ENCODE measurements around the gene ZNF860. TPM values are rescaled to one million over a fixed set of nuclear protein-coding genes. Genes with fewer than 3 reads are reported as not detected.

ZNF860 gene
- total RNA-seq, 2 experiments from 2014 or later: 20.3 to 22.2 TPM

- TF ChIP-seq EZH2phosphoT487 (IDR thresholded peaks at IDR 0.05; ENCODE audit: borderline replicate concordance, low read depth, low read length): no peak
- TF ChIP-seq, protein P1, sequence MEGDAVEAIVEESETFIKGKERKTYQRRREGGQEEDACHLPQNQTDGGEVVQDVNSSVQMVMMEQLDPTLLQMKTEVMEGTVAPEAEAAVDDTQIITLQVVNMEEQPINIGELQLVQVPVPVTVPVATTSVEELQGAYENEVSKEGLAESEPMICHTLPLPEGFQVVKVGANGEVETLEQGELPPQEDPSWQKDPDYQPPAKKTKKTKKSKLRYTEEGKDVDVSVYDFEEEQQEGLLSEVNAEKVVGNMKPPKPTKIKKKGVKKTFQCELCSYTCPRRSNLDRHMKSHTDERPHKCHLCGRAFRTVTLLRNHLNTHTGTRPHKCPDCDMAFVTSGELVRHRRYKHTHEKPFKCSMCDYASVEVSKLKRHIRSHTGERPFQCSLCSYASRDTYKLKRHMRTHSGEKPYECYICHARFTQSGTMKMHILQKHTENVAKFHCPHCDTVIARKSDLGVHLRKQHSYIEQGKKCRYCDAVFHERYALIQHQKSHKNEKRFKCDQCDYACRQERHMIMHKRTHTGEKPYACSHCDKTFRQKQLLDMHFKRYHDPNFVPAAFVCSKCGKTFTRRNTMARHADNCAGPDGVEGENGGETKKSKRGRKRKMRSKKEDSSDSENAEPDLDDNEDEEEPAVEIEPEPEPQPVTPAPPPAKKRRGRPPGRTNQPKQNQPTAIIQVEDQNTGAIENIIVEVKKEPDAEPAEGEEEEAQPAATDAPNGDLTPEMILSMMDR (conservative IDR thresholded peaks at IDR 0.05; ENCODE audit: low read length): no peak
- DNase-seq (ENCODE audit: low spot score): no peak
- Histone ChIP-seq H3K36me3 (ENCODE audit: insufficient read depth, low read length) (peaks cover 55% of the 10 kb centered on the region), H3K79me2 (ENCODE audit: insufficient read depth, low read depth, low read length) (peaks cover 95% of the 10 kb centered on the region), H3K4me1 (ENCODE audit: insufficient read depth, low read length, poor library complexity, severe bottlenecking) (peaks cover 88% of the 10 kb centered on the region), H2AFZ (ENCODE audit: low read length) (no peak overlapping the region), H3K4me2 (ENCODE audit: low read length) (peak overlapping the region; percentile 88), H4K20me1 (ENCODE audit: insufficient read depth, low read length) (no peaks in the 10 kb centered on the region), H3K4me3 (ENCODE audit: low read depth, low read length, poor library complexity, severe bottlenecking) (peak overlapping the region; percentile 91), H3K9me3 (ENCODE audit: low read length) (no peaks in the 10 kb centered on the region; the same call in 1 of the 2 replicates), H3K27ac (ENCODE audit: low read depth, low read length, poor library complexity, severe bottlenecking) (peak overlapping the region; percentile 88), H3K9me2 (ENCODE audit: insufficient read depth, low read length) (no peaks in the 10 kb centered on the region)
- BruUV-seq (replicated peaks): no TSS peak
- CTCF ChIA-PET (ENCODE audit: unreplicated experiment): interaction anchor here (1.4 kb wide), 1 partner anchor 15 kb away, joined by 5 read pairs; no protein-coding TSS in a partner anchor
- intact Hi-C loops (cut with micrococcal nuclease; ENCODE audit: unreplicated experiment): no loop called here
- POLR2A ChIA-PET: interaction anchor here (0.6 to 2.2 kb wide), 23 partner anchors 9 to 1348 kb away, joined by 3 to 18 read pairs (median 5); partner anchors contain the start of genes OSBPL10, STT3B and ZNF860
These were observed 14.5 kb upstream of the ZNF860 start for GRCh38 chr3:31966978-31967591.

- Histone ChIP-seq H3K9me3 (ENCODE audit: low read length) (no peaks in the 10 kb centered on the region; the same call in 1 of the 2 replicates), H3K4me2 (ENCODE audit: low read length) (peak overlapping the region; percentile 88), H3K4me3 (ENCODE audit: low read depth, low read length, poor library complexity, severe bottlenecking) (peak overlapping the region; percentile 91), H4K20me1 (ENCODE audit: insufficient read depth, low read length) (no peaks in the 10 kb centered on the region), H3K4me1 (ENCODE audit: insufficient read depth, low read length, poor library complexity, severe bottlenecking) (peaks cover 88% of the 10 kb centered on the region), H3K36me3 (ENCODE audit: insufficient read depth, low read length) (peaks cover 50% of the 10 kb centered on the region), H3K79me2 (ENCODE audit: insufficient read depth, low read depth, low read length) (peaks cover 95% of the 10 kb centered on the region), H3K9me2 (ENCODE audit: insufficient read depth, low read length) (no peaks in the 10 kb centered on the region), H2AFZ (ENCODE audit: low read length) (no peak overlapping the region), H3K27ac (ENCODE audit: low read depth, low read length, poor library complexity, severe bottlenecking) (peak overlapping the region; percentile 88)
- TF ChIP-seq, protein P1 (conservative IDR thresholded peaks at IDR 0.05; ENCODE audit: low read length): no peak
- no peak for TF ChIP-seq EZH2phosphoT487 (IDR thresholded peaks at IDR 0.05; ENCODE audit: borderline replicate concordance, low read depth, low read length)
- ChIA-PET CTCF (ENCODE audit: unreplicated experiment) (interaction anchor here (1.4 kb wide), 1 partner anchor 16 kb away, joined by 5 read pairs; no protein-coding TSS in a partner anchor), POLR2A (interaction anchor here (0.7 to 5.0 kb wide), 16 partner anchors 7 to 1349 kb away, joined by 3 to 76 read pairs (median 6); partner anchors contain the start of genes OSBPL10, STT3B and ZNF860)
- intact Hi-C loops (cut with micrococcal nuclease; ENCODE audit: unreplicated experiment): no loop called here
- no peak for DNase-seq (ENCODE audit: low spot score)
- BruUV-seq (replicated peaks): no TSS peak
These were observed 14.0 kb upstream of the ZNF860 start for GRCh38 chr3:31967592-31967991.

Measured in OCI-LY7 (cell line).